ENCODE measurements around the gene PPIE. TPM values are rescaled to one million over a fixed set of nuclear protein-coding genes. Genes with fewer than 3 reads are reported as not detected.

PPIE gene
- total RNA-seq, 1 experiment from 2014 or later, result 62.8 TPM

- no peak for TF ChIP-seq CTCF (conservative IDR thresholded peaks at IDR 0.05; ENCODE audit: low read depth, low read length)
- no TSS peak for BruUV-seq (replicated peaks)
- ChIA-PET CTCF (no interaction called here), POLR2A (ENCODE audit: low non-redundant PET) (no interaction called here)
- Histone ChIP-seq H3K36me3 (ENCODE audit: insufficient read depth, low read length, poor library complexity, severe bottlenecking) (no peaks in the 10 kb centered on the region), H3K4me3 (ENCODE audit: low read depth, low read length, poor library complexity, severe bottlenecking) (no peak overlapping the region), H3K4me1 (ENCODE audit: insufficient read depth, low read length, poor library complexity, severe bottlenecking) (no peaks in the 10 kb centered on the region), H3K27ac (ENCODE audit: low read depth, low read length, poor library complexity, severe bottlenecking) (no peak overlapping the region), H3K9me3 (ENCODE audit: low read depth, low read length, poor library complexity, severe bottlenecking) (no peaks in the 10 kb centered on the region), H3K27me3 (replicated peaks; ENCODE audit: insufficient read depth, low read depth, low read length, poor library complexity) (no peaks in the 10 kb centered on the region)
- no peak for DNase-seq (ENCODE audit: low spot score)
- intact Hi-C loops (cut with micrococcal nuclease; ENCODE audit: unreplicated experiment), result no loop called here
These were observed 70.3 kb downstream of the PPIE start for GRCh38 chr1:39808784-39809517.

- Histone ChIP-seq H3K4me3 (ENCODE audit: low read depth, low read length, poor library complexity, severe bottlenecking) (no peak overlapping the region), H3K27me3 (replicated peaks; ENCODE audit: insufficient read depth, low read depth, low read length, poor library complexity) (no peaks in the 10 kb centered on the region), H3K4me1 (ENCODE audit: insufficient read depth, low read length, poor library complexity, severe bottlenecking) (no peaks in the 10 kb centered on the region), H3K27ac (ENCODE audit: low read depth, low read length, poor library complexity, severe bottlenecking) (no peak overlapping the region), H3K36me3 (ENCODE audit: insufficient read depth, low read length, poor library complexity, severe bottlenecking) (no peaks in the 10 kb centered on the region), H3K9me3 (ENCODE audit: low read depth, low read length, poor library complexity, severe bottlenecking) (no peaks in the 10 kb centered on the region)
- BruUV-seq (replicated peaks), result no TSS peak
- intact Hi-C loops (cut with micrococcal nuclease; ENCODE audit: unreplicated experiment), result no loop called here
- POLR2A ChIA-PET (ENCODE audit: low non-redundant PET), result no interaction called here
- CTCF ChIA-PET, result no interaction called here
- DNase-seq (ENCODE audit: low spot score), result no peak
- TF ChIP-seq EZH2 (IDR thresholded peaks at IDR 0.05; ENCODE audit: borderline replicate concordance, low read depth, low read length, poor library complexity, severe bottlenecking) (no peak), CTCF (conservative IDR thresholded peaks at IDR 0.05; ENCODE audit: low read depth, low read length) (no peak)
These were observed 74.2 kb downstream of the PPIE start for GRCh38 chr1:39812913-39813312.

Other genes with a start within 250 kb of the PPIE start
- not detected in 2 replicates for gene BMP8A, start 247.2 kb upstream of the PPIE start, total RNA-seq (2021)
- 242 and 259 TPM in 2 replicates for gene PABPC4, start 162.1 kb upstream of the PPIE start, total RNA-seq (2021)
- 0.77 and 1.3 TPM in 2 replicates for gene HEYL, start 99.2 kb upstream of the PPIE start, total RNA-seq (2021)
- gene NT5C1A, start 66.8 kb upstream of the PPIE start, total RNA-seq (2021), result not detected in 2 replicates
- gene HPCAL4, start 47.4 kb upstream of the PPIE start, total RNA-seq (2021), result not detected in 2 replicates
- 0.20 TPM in 1 of 2 replicates, not detected in the other for gene OXCT2, start 32.5 kb downstream of the PPIE start, total RNA-seq (2021)
- gene BMP8B, start 50.0 kb downstream of the PPIE start, total RNA-seq (2021), result 0.06 and 0.09 TPM in 2 replicates
- gene TRIT1, start 144.6 kb downstream of the PPIE start, total RNA-seq (2021), result 39.8 and 41.2 TPM in 2 replicates
- gene MYCL, start 163.0 kb downstream of the PPIE start, total RNA-seq (2021), result 0.58 and 2.1 TPM in 2 replicates
- 6.8 and 7.4 TPM in 2 replicates for gene MFSD2A, start 216.3 kb downstream of the PPIE start, total RNA-seq (2021)